PC-3 (cell line): ENCODE results near the gene LEPR.

Source experiments
- CTCF ChIP-seq: fragments of 300-600 bp; sonication (generic); conservative IDR thresholded peaks from 2 replicates; pipeline ENCODE4 v1.5.1; 2017; ENCODE audit warnings: antibody characterized with exemption, low read depth, mild to moderate bottlenecking, low read length
- EZH2 ChIP-seq: fragments of 300-600 bp; sonication (generic); IDR thresholded peaks from one replicate; pipeline ENCODE4 v1.6.1; 2017; ENCODE audit warnings: antibody characterized with exemption, mild to moderate bottlenecking, low read length; ENCODE audit not compliant: unreplicated experiment

- TF ChIP-seq EZH2 = no peak
- no peak for TF ChIP-seq CTCF
Measured at GRCh38 chr1:65372557-65372956, 47.9 kb upstream of the LEPR start.
